AG09309 (cell line): ENCODE data around the gene RPUSD2.
A peak's percentile ranks its signal among the peaks of the same experiment; 100 is the strongest.
"Not testable (repeated sequence)": the region's sequence is repeated elsewhere in the genome, so short reads cannot be mapped to it uniquely, and the experiment has no call there.

ENCODE experiments used
- DNase-seq: peaks from one replicate; pipeline ENCODE4 v3.0.0-alpha.2; 2010; ENCODE audit warnings: low read depth
- H3K4me3 ChIP-seq: 2 replicates; pipeline ENCODE4 v1.5.1; 2011; ENCODE audit warnings: mild to moderate bottlenecking, low read depth, low read length, moderate library complexity; ENCODE audit not compliant: control insufficient read depth
- TF ChIP-seq, protein P1 (sequence below): IDR thresholded peaks from 2 replicates; pipeline ENCODE4 v1.5.1; 2011; ENCODE audit warnings: mild to moderate bottlenecking, low read depth, low read length, inconsistent platforms; ENCODE audit not compliant: insufficient read depth, control insufficient read depth; ENCODE audit errors: missing control alignments

RPUSD2 gene

DNA sequence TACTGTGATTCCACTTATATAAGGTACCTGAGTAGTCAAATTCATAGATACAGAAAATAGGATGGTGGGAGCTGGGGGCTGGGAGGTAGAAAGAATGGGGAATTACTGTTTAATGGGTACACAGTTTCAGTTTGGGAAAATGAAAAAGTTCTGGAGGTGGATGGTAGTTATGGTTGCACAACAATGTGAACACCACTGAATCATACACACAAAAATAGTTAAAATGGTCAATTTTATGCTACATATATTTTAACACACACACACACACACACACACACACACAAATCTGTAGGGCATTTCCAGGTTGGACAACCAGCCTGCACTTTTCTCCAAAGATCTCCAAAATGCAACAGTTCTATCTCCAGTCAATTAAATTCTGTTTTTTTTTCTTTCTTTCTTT, 5.7 kb upstream of the RPUSD2 start:
- no peak overlapping the region for H3K4me3 ChIP-seq
- no peak for DNase-seq
- TF ChIP-seq, protein P1, sequence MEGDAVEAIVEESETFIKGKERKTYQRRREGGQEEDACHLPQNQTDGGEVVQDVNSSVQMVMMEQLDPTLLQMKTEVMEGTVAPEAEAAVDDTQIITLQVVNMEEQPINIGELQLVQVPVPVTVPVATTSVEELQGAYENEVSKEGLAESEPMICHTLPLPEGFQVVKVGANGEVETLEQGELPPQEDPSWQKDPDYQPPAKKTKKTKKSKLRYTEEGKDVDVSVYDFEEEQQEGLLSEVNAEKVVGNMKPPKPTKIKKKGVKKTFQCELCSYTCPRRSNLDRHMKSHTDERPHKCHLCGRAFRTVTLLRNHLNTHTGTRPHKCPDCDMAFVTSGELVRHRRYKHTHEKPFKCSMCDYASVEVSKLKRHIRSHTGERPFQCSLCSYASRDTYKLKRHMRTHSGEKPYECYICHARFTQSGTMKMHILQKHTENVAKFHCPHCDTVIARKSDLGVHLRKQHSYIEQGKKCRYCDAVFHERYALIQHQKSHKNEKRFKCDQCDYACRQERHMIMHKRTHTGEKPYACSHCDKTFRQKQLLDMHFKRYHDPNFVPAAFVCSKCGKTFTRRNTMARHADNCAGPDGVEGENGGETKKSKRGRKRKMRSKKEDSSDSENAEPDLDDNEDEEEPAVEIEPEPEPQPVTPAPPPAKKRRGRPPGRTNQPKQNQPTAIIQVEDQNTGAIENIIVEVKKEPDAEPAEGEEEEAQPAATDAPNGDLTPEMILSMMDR, result no peak

DNA sequence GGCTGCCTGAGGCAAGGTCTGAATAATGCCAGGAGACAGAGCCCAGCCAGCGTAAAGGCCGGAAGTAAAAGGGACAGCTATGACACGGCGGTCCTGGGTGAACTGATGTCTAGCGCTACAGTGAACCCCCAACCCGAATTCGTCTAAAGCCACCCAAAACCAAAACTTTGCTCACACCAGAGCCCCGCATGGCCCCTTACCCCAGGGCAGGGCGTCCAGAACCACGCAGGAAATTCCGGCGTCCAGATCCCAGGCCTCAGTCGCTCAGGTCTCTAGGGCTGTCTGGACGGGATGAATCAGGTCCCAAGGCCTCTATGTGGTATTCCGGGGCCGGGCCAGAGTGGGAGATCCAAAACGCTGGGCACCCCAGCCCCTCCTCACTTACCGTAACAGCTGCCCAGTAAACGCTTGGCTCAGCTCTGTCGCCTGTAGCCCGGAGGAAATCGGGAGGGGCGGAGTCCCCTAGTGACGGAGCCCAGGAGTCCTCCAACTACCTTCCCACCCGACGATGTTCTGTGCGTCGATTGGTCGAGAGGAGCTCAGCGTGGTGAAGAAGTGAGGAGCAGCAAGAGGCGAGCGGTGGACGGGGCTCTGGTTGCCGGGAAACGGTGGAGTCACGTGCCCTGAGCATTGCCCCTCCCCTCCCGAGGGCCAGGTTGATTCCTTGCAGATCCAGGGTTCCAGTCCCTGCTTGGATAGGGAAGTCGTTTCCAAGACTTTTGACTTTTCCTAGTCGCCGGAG, 4.3 kb upstream of the RPUSD2 start, which contains the start of gene CCDC32:
TSS of gene CCDC32 (minus strand) at position 452 of the 742 bp plus-strand sequence. CDS start 2,027 bp downstream, outside the sequence.
- H3K4me3 ChIP-seq, result peak within 1 kb of the TSS; percentile 85
- peak; percentile 92 for DNase-seq
- TF ChIP-seq, protein P1, result no peak

DNA sequence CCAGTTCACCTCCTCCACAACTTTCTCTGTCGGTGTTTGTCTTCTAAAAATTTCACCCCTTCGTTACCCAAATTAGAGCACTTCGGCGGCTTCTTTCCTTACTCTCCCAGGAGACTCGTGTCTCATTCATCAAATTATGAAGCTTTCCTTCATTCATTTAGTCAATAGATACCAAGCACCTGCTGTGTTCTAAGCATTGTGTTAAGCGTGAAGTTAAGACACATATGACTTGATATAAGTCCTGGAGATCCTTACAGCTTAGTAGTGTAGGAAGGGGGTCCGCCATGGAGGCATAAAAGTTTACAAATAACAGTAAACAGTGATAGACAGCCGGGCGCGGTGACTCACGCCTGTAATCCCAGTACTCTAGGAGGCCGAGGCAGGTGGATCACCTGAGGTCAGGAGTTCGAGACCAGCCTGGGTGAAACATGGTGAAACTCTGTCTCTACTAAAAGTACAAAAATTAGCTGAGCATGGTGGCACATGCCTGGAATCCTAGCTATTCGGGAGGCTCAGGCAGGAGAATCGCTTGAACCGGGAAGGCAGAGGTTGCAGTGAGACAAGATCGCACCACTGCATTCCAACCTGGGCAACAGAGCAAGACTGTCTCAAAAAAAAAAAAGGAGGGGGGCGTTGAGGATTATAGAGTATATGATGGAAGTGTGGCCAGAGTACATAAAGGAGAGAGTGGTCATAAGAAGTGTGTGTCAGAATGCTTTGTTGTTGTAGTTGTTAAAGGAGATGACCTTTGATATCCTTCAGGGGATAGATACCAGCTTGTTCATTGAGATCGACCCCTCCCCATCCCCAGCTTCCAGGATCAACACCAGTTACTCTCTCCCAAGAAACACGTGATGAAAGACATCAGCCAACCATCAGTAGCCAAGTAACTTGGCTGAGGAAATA, 3.5 kb upstream of the RPUSD2 start:
- no peak for DNase-seq
- peak overlapping the region; percentile 85 for H3K4me3 ChIP-seq
- TF ChIP-seq, protein P1, result no peak

DNA sequence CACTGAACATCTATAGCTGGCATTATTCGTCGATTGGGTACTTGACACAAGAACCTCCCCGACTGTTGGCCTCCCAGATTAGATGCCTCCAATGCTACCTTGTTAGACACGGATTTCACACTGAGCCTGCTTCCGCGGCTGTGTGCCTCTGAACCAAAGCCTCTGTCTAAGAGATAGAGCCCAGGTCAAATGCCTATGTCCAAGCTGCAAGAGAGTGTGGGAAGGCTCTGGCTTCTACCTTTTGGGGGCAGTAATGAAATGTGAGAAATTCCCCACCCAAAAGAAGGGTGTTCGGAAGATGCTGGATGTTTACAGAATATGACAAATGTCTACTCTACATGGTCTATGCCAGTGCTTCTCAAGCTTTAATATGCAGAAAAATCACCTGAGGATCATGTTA, 2.0 kb upstream of the RPUSD2 start:
- no peak overlapping the region for H3K4me3 ChIP-seq
- TF ChIP-seq, protein P1, result peak; percentile 36
- DNase-seq, result no peak

DNA sequence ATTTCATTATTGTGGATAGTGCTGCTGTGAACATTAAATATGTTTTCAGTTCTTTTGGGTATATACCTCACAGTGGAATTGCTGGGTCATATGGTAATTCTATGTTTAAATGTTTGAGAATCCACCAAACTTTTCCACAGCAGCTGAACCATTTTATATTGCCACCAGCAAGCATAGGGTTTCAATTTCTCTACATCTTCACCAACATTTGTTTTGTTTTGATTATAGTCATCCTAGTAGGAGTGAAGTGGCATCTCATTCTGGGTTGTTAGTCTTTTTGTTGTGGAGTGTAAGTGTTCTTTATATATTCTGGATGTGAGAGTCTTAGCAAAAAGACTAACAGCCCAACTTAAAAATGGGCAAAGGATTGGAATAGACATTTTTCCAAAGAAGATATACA, 6.0 kb downstream of the RPUSD2 start:
- no peak for DNase-seq
- no peak overlapping the region for H3K4me3 ChIP-seq
- TF ChIP-seq, protein P1, result no peak

DNA sequence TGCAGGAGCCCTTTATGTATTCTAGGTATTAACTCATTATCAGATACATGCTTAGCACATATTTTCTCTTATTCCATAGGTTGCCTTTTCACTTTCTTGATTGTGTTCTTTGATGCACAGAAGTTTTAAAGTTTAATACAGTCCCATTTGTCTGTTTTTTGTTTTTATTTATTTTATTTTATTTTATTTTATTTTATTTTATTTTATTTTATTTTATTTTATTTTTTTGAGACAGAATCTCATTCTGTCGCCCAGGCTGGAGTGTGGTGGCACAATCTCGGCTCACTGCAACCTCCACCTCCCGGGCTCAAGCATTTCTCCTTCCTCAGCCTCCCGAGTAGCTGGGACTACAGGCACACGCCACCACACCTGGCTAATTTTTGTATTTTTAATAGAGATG, 7.8 kb downstream of the RPUSD2 start:
- not testable (repeated sequence) for H3K4me3 ChIP-seq, DNase-seq

DNA sequence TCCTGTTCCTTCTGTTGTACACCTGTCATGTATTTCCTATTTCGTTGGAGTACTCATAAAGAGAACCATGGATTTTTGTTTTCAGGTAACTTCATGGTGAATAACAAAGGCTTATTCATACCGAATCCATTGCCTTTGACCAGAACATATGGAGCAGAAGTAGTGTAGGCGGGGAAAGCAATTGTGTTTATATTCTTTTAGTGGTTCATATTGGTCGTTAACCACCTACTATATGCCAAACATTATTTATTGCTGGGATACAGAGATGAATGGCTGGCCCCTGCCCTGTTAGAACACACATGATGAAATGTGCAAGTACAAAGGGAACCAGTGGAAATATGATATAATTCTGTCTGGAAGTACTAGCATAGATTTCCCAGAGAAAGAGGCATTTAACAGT, 9.8 kb downstream of the RPUSD2 start:
- TF ChIP-seq, protein P1, result no peak
- DNase-seq, result no peak
- no peak overlapping the region for H3K4me3 ChIP-seq

DNA sequence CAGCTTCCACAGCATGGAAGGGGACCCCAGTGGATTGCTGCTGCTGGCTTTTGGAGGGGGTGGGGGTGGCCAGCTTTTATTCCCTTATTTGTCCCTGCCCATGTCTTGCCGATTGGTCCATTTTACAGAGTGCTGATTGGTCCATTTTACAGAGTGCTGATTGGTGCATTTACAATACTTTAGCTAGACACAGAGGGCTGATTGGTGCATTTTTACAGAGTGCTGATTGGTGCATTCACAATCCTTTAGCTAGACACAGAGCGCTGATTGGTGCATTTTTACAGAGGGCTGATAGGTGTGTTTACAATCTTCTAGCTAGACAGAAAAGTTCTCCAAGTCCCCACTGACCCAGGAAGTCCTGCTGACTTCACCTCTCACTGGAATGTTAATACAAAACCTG, 12.7 kb downstream of the RPUSD2 start:
- not testable (repeated sequence) for H3K4me3 ChIP-seq, DNase-seq
